WTC11 (cell line): ENCODE results near the gene ANKDD1B. TPM values are rescaled to one million over a fixed set of nuclear protein-coding genes. Genes with fewer than 3 reads are reported as not detected.

Experiments
- ATAC-seq: fragments of 200-7000 bp; cut with Tn5 transposase; 2 replicates; pipeline ENCODE4 v1.10.0; 2021; ENCODE audit warnings: mild to moderate bottlenecking, moderate library complexity
- CTCF ChIA-PET: fragments of 300-600 bp; sonication (Branson Sonifier 250); formaldehyde crosslinking; loops from one replicate; lab custom pipeline; 2021; ENCODE audit warnings: antibody characterized with exemption; lab: Charles Lee
- POLR2A ChIA-PET: fragments of 350-600 bp; sonication (Branson Sonifier 250); formaldehyde crosslinking; loops from one replicate; lab custom pipeline; 2021; ENCODE audit warnings: antibody characterized with exemption; lab: Charles Lee
- DNase-seq: peaks from one replicate; pipeline ENCODE4 v3.0.0; 2021; ENCODE audit warnings: low spot score
- H3K27ac Mint-ChIP-seq: 2 replicates; pipeline ENCODE4 v1.8.0; 2021; ENCODE audit warnings: mixed read lengths
- H3K27me3 Mint-ChIP-seq: 2 replicates; pipeline ENCODE4 v1.8.0; 2021; ENCODE audit warnings: low read depth, mild to moderate bottlenecking, moderate library complexity, mixed read lengths
- H3K36me3 Mint-ChIP-seq: 2 replicates; pipeline ENCODE4 v1.8.0; 2021; ENCODE audit warnings: mixed read lengths
- H3K4me1 Mint-ChIP-seq: 2 replicates; pipeline ENCODE4 v1.8.0; 2022; ENCODE audit warnings: mixed read lengths
- H3K4me3 Mint-ChIP-seq: 2 replicates; pipeline ENCODE4 v1.8.0; 2021; ENCODE audit warnings: mild to moderate bottlenecking, moderate library complexity, mixed read lengths
- H3K9me3 Mint-ChIP-seq: 2 replicates; pipeline ENCODE4 v1.8.0; 2021; ENCODE audit warnings: mixed read lengths
- AR ChIP-seq: fragments of 250-450 bp; sonication (Bioruptor Pico); IDR thresholded peaks from 2 replicates; pipeline ENCODE4 v1.9.0; 2021; ENCODE audit warnings: mild to moderate bottlenecking
- CDX4 ChIP-seq: fragments of 250-450 bp; sonication (Bioruptor Pico); IDR thresholded peaks from 2 replicates; pipeline ENCODE4 v1.9.0; 2021; ENCODE audit warnings: moderate library complexity, mild to moderate bottlenecking, inconsistent platforms, borderline replicate concordance
- CREB1 ChIP-seq: sonication (generic); formaldehyde crosslinking; IDR thresholded peaks from 2 replicates; pipeline ENCODE4 v1.8.0; 2023; ENCODE audit warnings: mild to moderate bottlenecking, missing genetic modification reagents
- CTCF ChIP-seq: fragments of 200-600 bp; IDR thresholded peaks from 2 replicates; pipeline ENCODE4 v1.8.0; 2022; ENCODE audit warnings: antibody characterized with exemption
- E2F1 ChIP-seq: sonication (generic); formaldehyde crosslinking; IDR thresholded peaks from 2 replicates; pipeline ENCODE4 v1.8.0; 2022; ENCODE audit warnings: mild to moderate bottlenecking, missing genetic modification reagents
- EMX1 ChIP-seq: fragments of 250-450 bp; sonication (Bioruptor Pico); IDR thresholded peaks from 2 replicates; pipeline ENCODE4 v1.8.0; 2021; ENCODE audit warnings: mild to moderate bottlenecking
- FOXK1 ChIP-seq: sonication (generic); formaldehyde crosslinking; IDR thresholded peaks from 2 replicates; pipeline ENCODE4 v1.8.0; 2022; ENCODE audit warnings: mild to moderate bottlenecking, moderate library complexity, missing genetic modification reagents
- FOXP1 ChIP-seq: sonication (generic); formaldehyde crosslinking; IDR thresholded peaks from 2 replicates; pipeline ENCODE4 v1.8.0; 2022; ENCODE audit warnings: missing genetic modification reagents, mild to moderate bottlenecking, moderate library complexity, borderline replicate concordance
- GTF2I ChIP-seq: fragments of 250-450 bp; sonication (Bioruptor Pico); conservative IDR thresholded peaks from 2 replicates; pipeline ENCODE4 v1.4.0; 2021; ENCODE audit warnings: mild to moderate bottlenecking
- HMGXB4 ChIP-seq: sonication (generic); formaldehyde crosslinking; IDR thresholded peaks from 2 replicates; pipeline ENCODE4 v1.8.1; 2023; ENCODE audit warnings: mild to moderate bottlenecking, moderate library complexity, missing genetic modification reagents
- MXD4 ChIP-seq: fragments of 250-450 bp; sonication (Bioruptor Pico); IDR thresholded peaks from 2 replicates; pipeline ENCODE4 v1.8.0; 2021; ENCODE audit warnings: mild to moderate bottlenecking, moderate library complexity, borderline replicate concordance
- MYBL2 ChIP-seq: sonication (generic); formaldehyde crosslinking; IDR thresholded peaks from 2 replicates; pipeline ENCODE4 v1.8.1; 2023; ENCODE audit warnings: mild to moderate bottlenecking, moderate library complexity, missing genetic modification reagents
- NFATC4 ChIP-seq: fragments of 250-450 bp; sonication (Bioruptor Pico); IDR thresholded peaks from 2 replicates; pipeline ENCODE4 v1.9.0; 2021; ENCODE audit warnings: mild to moderate bottlenecking
- NR1H2 ChIP-seq: sonication (generic); formaldehyde crosslinking; IDR thresholded peaks from 2 replicates; pipeline ENCODE4 v1.9.0; 2021; ENCODE audit warnings: mild to moderate bottlenecking, moderate library complexity, missing genetic modification reagents
- OVOL2 ChIP-seq: fragments of 250-450 bp; sonication (Bioruptor Pico); IDR thresholded peaks from 2 replicates; pipeline ENCODE4 v1.9.0; 2021; ENCODE audit warnings: mild to moderate bottlenecking, borderline replicate concordance
- TEAD1 ChIP-seq: sonication (generic); formaldehyde crosslinking; IDR thresholded peaks from 2 replicates; pipeline ENCODE4 v1.8.0; 2022; ENCODE audit warnings: mild to moderate bottlenecking, missing genetic modification reagents
- USF1 ChIP-seq: sonication (generic); formaldehyde crosslinking; IDR thresholded peaks from 2 replicates; pipeline ENCODE4 v1.8.0; 2022; ENCODE audit warnings: mild to moderate bottlenecking, missing genetic modification reagents
- USF2 ChIP-seq: sonication (generic); formaldehyde crosslinking; IDR thresholded peaks from 2 replicates; pipeline ENCODE4 v1.8.1; 2023; ENCODE audit warnings: mild to moderate bottlenecking, missing genetic modification reagents, moderate library complexity
- ZBTB21 ChIP-seq: sonication (generic); formaldehyde crosslinking; IDR thresholded peaks from 2 replicates; pipeline ENCODE4 v1.8.1; 2023; ENCODE audit warnings: mild to moderate bottlenecking, missing genetic modification reagents, borderline replicate concordance
- ZMAT4 ChIP-seq: fragments of 250-450 bp; sonication (Bioruptor Pico); IDR thresholded peaks from 2 replicates; pipeline ENCODE4 v1.9.0; 2021; ENCODE audit warnings: mild to moderate bottlenecking
- ZNF396 ChIP-seq: fragments of 250-450 bp; sonication (Bioruptor Pico); IDR thresholded peaks from 2 replicates; pipeline ENCODE4 v1.8.0; 2021; ENCODE audit warnings: mild to moderate bottlenecking, moderate library complexity, borderline replicate concordance
- ZNF416 ChIP-seq: fragments of 250-450 bp; sonication (Bioruptor Pico); IDR thresholded peaks from 2 replicates; pipeline ENCODE4 v1.9.0; 2021; ENCODE audit warnings: mild to moderate bottlenecking, inconsistent platforms
- total RNA-seq: library from RNA; stranded (reverse); gene quantifications from 3 replicates; pipeline ENCODE4 v1.2.3, GENCODE V29; 2021

ANKDD1B gene
- total RNA-seq, 1 experiment from 2014 or later, result 0.28 TPM

GRCh38 chr5:75711151-75711550 lies 99.9 kb downstream of the ANKDD1B start (continued):
- TF ChIP-seq FOXP1 (CRISPR knock-in tag) (no peak), HMGXB4 (CRISPR knock-in tag) (no peak), NFATC4 (CRISPR knock-in tag) (no peak), E2F1 (no peak), TEAD1 (CRISPR knock-in tag) (no peak), AR (CRISPR knock-in tag) (no peak), CDX4 (no peak), USF2 (CRISPR knock-in tag) (no peak)
- TF ChIP-seq, all 79 proteins: peak for 0

GRCh38 chr5:75712091-75712490 lies 100.8 kb downstream of the ANKDD1B start:
- CTCF ChIA-PET, result no interaction called here
- no peaks in the 10 kb centered on the region for H3K27me3 Mint-ChIP-seq
- TF ChIP-seq FOXP1 (CRISPR knock-in tag) (no peak), FOXK1 (CRISPR knock-in tag) (no peak), CTCF (no peak), MXD4 (CRISPR knock-in tag) (no peak), MYBL2 (CRISPR knock-in tag) (no peak), ZNF396 (CRISPR knock-in tag) (no peak), ZBTB21 (CRISPR knock-in tag) (no peak), USF1 (CRISPR knock-in tag) (no peak), EMX1 (CRISPR knock-in tag) (no peak), ZMAT4 (CRISPR knock-in tag) (no peak), NR1H2 (CRISPR knock-in tag) (no peak), OVOL2 (CRISPR knock-in tag) (no peak), ZNF416 (CRISPR knock-in tag) (no peak), GTF2I (CRISPR knock-in tag) (no peak), CREB1 (CRISPR knock-in tag) (no peak), HMGXB4 (CRISPR knock-in tag) (no peak), AR (CRISPR knock-in tag) (no peak)

More at GRCh38 chr5:75712091-75712490, 100.8 kb downstream of the ANKDD1B start:
- DNase-seq (no peak), ATAC-seq (no peak)
- Mint-ChIP-seq H3K4me1 (peaks cover 12% of the 10 kb centered on the region), H3K27ac (no peak overlapping the region), H3K4me3 (no peak overlapping the region), H3K9me3 (no peaks in the 10 kb centered on the region), H3K36me3 (peaks cover 8% of the 10 kb centered on the region)
- POLR2A ChIA-PET, result no interaction called here
